Mucosa of gallbladder (tissue), 1 donor: ENCODE measurements around the gene ZNF155. TPM values are rescaled to one million over a fixed set of nuclear protein-coding genes. Genes with fewer than 3 reads are reported as not detected.

Experiments
- DNase-seq: peaks from one replicate; pipeline ENCODE4 v3.0.0-alpha.2; 2020; ENCODE audit warnings: low spot score
- total RNA-seq: library from RNA; stranded (reverse); gene quantifications from one replicate; pipeline ENCODE4 v1.2.1, GENCODE V29; 2021
- donor health status: DM: no; HTN: no; CAD: no.

Gene ZNF155
- total RNA-seq, 1 donor from 2014 or later, result 7.6 TPM

DNA sequence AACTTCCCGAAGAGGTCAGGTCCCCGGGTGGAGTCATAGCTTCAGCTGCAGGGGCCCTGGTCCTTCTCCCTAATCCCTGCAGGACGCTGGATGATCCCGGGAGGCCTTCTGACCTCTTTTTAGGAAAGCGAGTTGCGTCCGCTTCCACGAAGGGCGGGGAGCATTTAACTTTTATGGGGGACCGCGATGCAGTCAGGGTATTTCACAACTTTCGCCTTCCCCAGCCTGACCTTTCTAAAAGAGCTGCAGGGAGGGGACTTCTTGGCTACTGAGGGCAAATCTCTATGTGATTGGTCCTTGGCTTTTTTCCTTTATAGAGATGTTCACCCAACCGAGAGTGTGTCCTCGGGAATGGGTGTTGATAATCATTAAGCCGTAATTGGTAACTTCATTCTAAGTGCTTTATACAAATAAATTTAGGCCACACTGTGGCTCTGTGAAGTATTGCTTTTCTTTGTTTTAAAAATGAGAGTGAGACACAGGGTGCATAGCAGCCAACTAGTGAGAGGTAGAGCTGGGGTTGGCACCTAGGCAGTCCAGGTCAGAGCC lies 19.5 kb downstream of the ZNF155 start:
- DNase-seq, result no peak

DNA sequence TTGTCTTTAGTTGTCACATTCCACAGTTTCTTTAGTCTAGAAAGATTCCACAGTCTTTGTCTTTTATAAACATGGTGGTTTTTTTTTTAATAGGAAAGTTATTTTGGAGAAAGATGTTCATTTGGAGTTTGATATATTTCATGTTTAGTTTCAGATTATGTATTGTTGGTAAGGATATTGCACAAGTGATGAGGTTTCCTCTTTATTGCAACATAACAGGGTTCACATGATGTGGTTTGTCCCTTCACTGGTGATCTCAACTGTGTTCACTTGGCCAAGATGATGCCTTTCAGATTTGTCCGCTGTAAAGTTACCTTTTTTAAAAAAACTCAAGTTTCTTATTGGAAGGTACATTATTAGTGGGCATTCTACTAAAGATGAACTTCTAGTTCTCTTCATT lies 22.0 kb downstream of the ZNF155 start:
- no peak for DNase-seq

DNA sequence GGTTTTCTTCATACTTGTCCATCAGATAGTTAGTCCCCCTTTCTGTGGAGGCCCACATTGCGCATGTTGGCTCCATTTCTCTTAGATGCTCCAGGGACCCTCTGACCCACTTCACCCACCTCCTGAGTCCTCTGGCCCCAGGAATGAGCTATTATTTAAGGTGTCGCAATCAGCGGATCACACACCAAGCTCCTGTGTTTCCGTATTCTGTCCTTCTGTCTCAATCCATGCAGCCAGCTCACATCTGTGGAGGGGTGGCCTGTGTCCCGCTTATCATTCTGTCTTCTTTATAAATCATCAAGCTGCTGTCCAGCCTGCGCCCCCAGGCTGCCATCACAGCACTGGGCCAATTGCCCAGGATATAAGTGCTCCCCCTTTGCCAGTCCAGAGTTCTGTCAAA lies 23.5 kb downstream of the ZNF155 start:
- no peak for DNase-seq

DNA sequence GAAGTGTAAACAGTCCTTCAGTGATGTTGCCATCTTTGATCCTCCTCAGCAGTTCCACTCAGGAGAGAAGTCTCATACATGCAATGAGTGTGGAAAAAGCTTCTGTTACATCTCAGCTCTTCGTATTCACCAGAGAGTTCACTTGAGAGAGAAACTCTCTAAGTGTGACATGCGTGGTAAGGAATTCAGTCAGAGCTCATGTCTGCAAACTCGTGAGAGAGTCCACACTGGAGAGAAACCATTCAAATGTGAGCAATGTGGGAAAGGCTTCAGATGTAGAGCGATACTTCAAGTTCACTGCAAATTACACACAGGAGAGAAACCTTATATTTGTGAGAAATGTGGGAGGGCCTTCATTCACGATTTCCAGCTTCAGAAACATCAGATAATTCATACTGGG lies 26.5 kb downstream of the ZNF155 start:
- no peak for DNase-seq

DNA sequence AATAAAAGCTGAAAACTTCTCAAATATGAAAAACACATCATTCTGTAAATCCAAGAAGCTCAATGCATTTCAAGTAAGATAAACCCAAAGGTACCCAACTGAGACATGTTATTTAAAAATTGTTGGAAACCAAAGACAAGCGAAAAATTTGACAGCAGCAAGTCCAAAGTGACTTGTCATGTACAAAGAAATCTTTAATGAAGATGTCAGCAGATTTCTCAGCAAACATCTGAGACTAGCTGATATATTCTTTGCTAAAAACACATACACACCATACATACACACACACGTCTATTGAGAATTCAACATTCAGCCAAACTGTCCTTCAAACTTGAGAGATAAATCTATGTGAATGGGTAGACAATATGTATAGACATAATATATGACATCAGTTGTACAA lies 35.5 kb downstream of the ZNF155 start:
- no peak for DNase-seq

DNA sequence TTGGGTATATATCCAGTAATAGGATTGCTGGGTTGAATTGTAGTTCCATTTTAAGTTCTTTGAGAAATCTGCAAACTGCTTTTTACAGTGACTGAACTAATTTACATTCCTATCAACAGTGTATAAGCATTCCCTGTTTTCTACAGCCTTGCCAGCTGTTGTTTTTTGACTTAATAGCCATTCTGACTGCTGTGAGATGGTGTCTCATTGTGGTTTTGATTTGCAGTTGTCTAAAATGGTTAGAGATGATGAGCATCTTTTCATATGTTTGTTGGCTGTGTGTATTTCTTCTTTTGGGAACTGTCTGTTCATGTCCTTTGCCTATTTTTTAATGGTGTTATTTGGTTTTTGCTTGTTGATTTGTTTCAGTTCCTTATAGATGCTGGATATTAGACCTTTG lies 37.2 kb downstream of the ZNF155 start:
- DNase-seq, result no peak

DNA sequence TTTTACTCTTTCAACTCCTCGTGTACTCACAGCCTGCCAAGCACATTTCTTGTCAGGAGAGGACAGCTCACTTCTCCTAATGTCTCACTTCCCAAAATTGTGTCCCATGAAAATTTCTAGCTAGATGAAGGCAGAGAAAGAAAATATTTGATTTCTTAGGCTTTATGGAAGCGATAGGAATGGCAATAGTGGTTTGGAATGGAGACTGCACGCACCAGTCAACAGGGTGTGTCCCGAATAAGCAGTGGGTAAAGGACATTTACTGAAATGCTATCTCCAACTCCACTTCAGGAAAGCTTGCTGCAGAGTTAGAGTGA lies 40.9 kb downstream of the ZNF155 start:
- DNase-seq, result no peak

DNA sequence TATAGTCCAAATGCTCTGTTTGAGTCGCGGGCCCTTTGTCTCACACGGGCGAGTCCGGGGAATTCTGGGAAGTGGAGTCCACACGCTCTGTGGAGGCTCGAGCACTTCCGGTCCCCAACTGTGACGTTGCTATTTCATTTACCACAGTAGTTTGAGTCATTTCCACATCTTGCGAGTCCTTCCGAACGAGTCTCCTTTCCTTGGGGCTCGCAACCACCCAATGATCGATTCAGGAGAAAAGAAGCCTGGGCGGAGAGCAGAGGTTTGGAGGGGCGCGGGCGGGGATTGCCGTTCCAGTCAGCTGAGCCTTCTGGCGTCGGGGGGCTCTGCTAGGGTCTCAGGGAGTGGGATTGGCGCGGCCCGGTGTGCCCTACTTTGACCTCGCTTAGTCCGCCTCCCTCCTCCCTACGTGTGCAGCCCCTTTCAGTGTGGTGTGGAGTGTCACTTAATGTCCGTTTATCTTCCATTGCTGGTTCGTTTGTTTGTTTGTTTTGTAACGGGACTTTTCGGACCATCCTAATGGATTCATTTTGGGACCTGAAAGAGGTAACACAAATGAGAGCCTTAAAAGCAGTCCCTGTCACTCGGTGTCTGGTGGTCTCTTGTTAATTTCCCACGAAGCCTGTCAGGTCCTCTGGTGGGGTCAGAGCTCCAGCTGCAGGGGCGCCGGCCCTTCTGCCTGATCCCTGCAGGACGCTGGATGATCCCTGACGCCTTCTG lies 41.4 kb downstream of the ZNF155 start, which contains the start of gene ZNF222:
Gene ZNF222 (plus strand): TSS at position 163 of the 720 bp plus-strand sequence. CDS start 58 bp downstream, at position 221.
- DNase-seq, result peak; percentile 90

DNA sequence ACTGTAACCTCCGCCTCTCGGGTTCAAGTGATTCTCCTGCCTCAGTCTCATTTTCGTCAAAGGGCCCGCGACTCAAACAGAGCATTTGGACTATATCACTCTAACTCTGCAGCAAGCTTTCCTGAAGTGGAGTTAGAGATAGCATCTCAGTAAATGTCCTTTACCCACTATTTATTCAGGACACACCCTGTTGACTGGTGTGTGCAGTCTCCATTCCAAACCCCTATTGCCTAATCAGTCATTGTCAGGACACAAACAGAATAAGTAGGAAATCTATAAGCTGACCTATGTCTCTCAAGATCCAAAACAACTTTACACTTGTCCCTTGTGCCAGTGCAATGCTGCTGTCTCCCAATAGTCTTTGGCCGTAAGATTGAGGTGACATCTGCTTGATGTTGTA lies 42.6 kb downstream of the ZNF155 start:
- no peak for DNase-seq

DNA sequence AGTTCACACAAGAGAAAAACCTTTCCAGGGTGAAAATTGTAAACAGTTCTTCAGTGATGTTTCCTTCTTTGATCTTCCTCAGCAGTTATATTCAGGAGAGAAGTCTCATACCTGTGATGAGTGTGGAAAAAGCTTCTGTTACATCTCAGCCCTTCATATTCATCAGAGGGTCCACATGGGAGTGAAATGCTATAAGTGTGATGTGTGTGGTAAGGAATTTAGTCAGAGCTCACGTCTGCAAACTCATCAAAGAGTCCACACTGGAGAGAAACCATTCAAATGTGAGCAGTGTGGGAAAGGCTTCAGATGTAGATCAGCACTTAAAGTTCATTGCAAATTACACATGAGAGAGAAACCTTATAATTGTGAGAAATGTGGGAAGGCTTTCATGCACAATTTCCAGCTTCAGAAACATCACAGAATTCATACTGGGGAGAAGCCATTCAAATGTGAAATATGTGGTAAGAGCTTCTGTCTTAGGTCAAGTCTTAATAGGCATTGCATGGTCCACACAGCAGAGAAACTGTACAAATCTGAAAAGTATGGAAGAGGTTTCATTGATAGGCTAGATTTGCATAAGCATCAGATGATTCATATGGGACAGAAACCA lies 48.1 kb downstream of the ZNF155 start:
- no peak for DNase-seq

DNA sequence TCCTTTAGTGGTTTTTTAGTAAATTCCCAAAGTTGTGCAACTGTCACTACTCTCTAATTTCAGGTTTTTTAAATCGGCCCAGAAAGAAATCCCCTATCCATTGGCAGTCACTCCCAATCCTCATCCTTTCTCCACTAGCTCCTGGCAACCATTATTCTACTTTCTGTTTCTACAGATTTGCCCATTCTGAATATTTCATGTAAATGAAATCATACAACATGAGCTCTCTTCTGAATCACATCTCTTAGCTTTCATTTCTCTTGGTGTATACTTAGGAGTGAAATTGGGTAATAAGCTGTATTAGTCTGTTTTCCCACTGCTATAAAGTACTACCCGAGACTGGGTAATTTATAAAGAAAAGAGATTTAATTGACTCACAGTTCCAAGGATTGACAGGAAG lies 58.2 kb downstream of the ZNF155 start:
- no peak for DNase-seq

Other genes with a start within 250 kb of the ZNF155 start
- gene SMG9, start 229.2 kb upstream of the ZNF155 start, total RNA-seq, result 71.4 TPM
- gene KCNN4, start 203.2 kb upstream of the ZNF155 start, total RNA-seq, result 10.5 TPM
- gene LYPD5, start 181.7 kb upstream of the ZNF155 start, total RNA-seq, result 1.6 TPM
- gene ZNF283, start 156.9 kb upstream of the ZNF155 start, total RNA-seq, result 10.3 TPM
- gene ZNF404, start 100.2 kb upstream of the ZNF155 start, total RNA-seq, result 5.6 TPM
- gene ZNF45, start 48.9 kb upstream of the ZNF155 start, total RNA-seq, result 17.6 TPM
- gene ZNF221, start 33.0 kb upstream of the ZNF155 start, total RNA-seq, result 7.5 TPM
- gene ZNF230, start 18.8 kb downstream of the ZNF155 start, total RNA-seq, result 5.7 TPM
- 4.1 TPM for gene ZNF222, start 41.2 kb downstream of the ZNF155 start, total RNA-seq
- 8.1 TPM for gene ZNF223, start 67.8 kb downstream of the ZNF155 start, total RNA-seq
- gene ZNF284, start 88.0 kb downstream of the ZNF155 start, total RNA-seq, result 3.7 TPM
- gene ZNF224, start 110.2 kb downstream of the ZNF155 start, total RNA-seq, result 32.8 TPM
- gene ZNF225, start 129.2 kb downstream of the ZNF155 start, total RNA-seq, result 6.3 TPM
- gene ZNF234, start 157.4 kb downstream of the ZNF155 start, total RNA-seq, result 11.3 TPM
- gene ZNF226, start 180.9 kb downstream of the ZNF155 start, total RNA-seq, result 28.7 TPM
- 20.6 TPM for gene ZNF227, start 228.3 kb downstream of the ZNF155 start, total RNA-seq